ENCODE results near the gene KIRREL3.

Gene KIRREL3

GRCh38 chr11:126697936-126698335 lies 302.6 kb downstream of the KIRREL3 start:
- H3K4me3 ChIP-seq (ENCODE audit: low read length): no peak overlapping the region
- DNase-seq (ENCODE audit: low read depth): no peak
- no peak for TF ChIP-seq CTCF (conservative IDR thresholded peaks at IDR 0.05; ENCODE audit: low read depth, low read length)

GRCh38 chr11:126696982-126697381 lies 303.6 kb downstream of the KIRREL3 start:
- DNase-seq (ENCODE audit: low read depth): no peak
- TF ChIP-seq CTCF (conservative IDR thresholded peaks at IDR 0.05; ENCODE audit: low read depth, low read length): no peak
- H3K4me3 ChIP-seq (ENCODE audit: low read length): no peak overlapping the region

DNA sequence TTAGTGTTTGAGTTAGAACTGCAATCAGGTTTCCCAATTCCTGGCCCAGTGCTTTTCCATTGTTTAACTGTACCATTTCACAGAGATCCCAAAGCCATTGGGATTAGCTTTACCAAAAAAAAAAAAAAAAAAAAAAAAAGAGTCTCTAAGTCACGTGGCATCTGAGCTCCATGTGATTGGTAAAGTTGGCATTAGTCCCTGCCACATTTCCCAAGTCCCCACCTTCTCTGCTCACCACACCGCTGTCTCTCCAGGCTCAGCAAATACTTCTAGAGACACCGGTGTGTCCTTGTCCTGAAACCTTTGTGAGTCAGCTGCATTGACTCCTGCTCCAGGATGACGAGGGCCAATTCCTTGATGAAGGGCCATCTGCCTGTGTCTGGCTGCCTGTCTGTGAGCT lies 305.3 kb downstream of the KIRREL3 start:
- no peak for TF ChIP-seq CTCF (conservative IDR thresholded peaks at IDR 0.05; ENCODE audit: low read depth, low read length)
- no peak for DNase-seq (ENCODE audit: low read depth)

DNA sequence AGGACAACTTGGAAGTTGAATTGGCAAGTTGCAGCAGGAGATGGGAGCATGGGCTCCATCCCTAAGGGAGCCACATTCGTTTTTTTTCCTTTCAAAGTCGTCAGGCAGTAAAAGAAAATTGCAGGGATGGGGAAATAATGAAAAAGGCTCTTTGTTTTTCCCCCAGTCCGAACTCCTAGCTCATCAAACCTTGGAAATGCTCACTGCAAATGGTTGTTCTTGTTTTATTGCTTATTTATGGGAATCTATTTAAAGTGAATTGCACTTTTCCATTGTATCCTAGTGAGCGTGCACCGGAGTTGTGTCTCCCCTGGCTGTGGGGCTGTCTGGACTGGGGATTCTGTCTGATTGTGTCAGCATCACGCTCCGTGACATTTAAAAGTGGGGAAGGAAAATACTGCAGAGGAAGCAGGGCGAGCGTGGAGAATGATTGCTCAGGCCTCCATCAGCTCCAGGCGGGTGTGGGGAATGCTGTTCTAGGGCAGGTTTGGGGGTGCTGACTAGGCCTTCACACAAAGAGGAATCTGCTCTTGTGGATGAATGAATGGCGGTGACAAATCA lies 306.4 kb downstream of the KIRREL3 start:
- no peak for TF ChIP-seq CTCF (conservative IDR thresholded peaks at IDR 0.05; ENCODE audit: low read depth, low read length)
- no peak overlapping the region for H3K4me3 ChIP-seq (ENCODE audit: low read length)
- no peak for DNase-seq (ENCODE audit: low read depth)

More for the DNA sequence above, 305.3 kb downstream of the KIRREL3 start:
- no peak overlapping the region for H3K4me3 ChIP-seq (ENCODE audit: low read length)

GRCh38 chr11:126687477-126687876 lies 313.1 kb downstream of the KIRREL3 start:
- no peak for DNase-seq (ENCODE audit: low read depth)
- no peak for TF ChIP-seq CTCF (conservative IDR thresholded peaks at IDR 0.05; ENCODE audit: low read depth, low read length)
- H3K4me3 ChIP-seq (ENCODE audit: low read length): no peak overlapping the region

DNA sequence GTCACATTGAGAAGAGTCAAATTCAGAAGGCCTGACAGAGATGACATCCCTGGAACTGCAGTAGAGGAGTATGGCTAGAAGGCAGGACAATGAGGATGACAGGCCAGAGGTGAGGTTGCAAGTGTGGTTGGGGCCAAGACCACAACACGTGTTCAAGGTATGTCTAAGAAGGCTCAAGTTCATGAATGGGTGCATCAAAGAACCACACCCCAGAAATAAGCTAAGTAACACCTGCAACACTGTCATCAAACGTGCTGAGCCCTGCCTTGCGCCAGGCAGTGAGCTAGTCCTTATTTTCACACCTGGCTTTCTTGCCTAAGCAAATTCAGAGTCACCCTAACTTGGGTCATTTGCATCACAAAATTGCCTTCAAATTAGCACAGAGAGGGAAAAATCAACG lies 313.6 kb downstream of the KIRREL3 start:
- H3K4me3 ChIP-seq (ENCODE audit: low read length): no peak overlapping the region
- TF ChIP-seq CTCF (conservative IDR thresholded peaks at IDR 0.05; ENCODE audit: low read depth, low read length): no peak
- no peak for DNase-seq (ENCODE audit: low read depth)
